ENCODE data around the gene RPS23.

- TF ChIP-seq, protein P1, sequence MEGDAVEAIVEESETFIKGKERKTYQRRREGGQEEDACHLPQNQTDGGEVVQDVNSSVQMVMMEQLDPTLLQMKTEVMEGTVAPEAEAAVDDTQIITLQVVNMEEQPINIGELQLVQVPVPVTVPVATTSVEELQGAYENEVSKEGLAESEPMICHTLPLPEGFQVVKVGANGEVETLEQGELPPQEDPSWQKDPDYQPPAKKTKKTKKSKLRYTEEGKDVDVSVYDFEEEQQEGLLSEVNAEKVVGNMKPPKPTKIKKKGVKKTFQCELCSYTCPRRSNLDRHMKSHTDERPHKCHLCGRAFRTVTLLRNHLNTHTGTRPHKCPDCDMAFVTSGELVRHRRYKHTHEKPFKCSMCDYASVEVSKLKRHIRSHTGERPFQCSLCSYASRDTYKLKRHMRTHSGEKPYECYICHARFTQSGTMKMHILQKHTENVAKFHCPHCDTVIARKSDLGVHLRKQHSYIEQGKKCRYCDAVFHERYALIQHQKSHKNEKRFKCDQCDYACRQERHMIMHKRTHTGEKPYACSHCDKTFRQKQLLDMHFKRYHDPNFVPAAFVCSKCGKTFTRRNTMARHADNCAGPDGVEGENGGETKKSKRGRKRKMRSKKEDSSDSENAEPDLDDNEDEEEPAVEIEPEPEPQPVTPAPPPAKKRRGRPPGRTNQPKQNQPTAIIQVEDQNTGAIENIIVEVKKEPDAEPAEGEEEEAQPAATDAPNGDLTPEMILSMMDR (IDR thresholded peaks at IDR 0.05): no peak
- TF ChIP-seq POLR2A (IDR thresholded peaks at IDR 0.05): no peak
Observed at GRCh38 chr5:82319192-82319591, 41.0 kb upstream of the RPS23 start.

Data from uterus (tissue), 2 donors.